HG02678 (cell line): ENCODE results near the gene FTL.
A peak's percentile ranks its signal among the peaks of the same experiment; 100 is the strongest.
"Not testable (repeated sequence)": the region's sequence is repeated elsewhere in the genome, so short reads cannot be mapped to it uniquely, and the experiment has no call there.

ENCODE experiments used
- ATAC-seq: cut with Tn5 transposase; IDR thresholded peaks from one replicate; pipeline ENCODE4 v1.9.1; 2021; ENCODE audit warnings: mild to moderate bottlenecking, moderate library complexity; ENCODE audit not compliant: unreplicated experiment

FTL gene

DNA sequence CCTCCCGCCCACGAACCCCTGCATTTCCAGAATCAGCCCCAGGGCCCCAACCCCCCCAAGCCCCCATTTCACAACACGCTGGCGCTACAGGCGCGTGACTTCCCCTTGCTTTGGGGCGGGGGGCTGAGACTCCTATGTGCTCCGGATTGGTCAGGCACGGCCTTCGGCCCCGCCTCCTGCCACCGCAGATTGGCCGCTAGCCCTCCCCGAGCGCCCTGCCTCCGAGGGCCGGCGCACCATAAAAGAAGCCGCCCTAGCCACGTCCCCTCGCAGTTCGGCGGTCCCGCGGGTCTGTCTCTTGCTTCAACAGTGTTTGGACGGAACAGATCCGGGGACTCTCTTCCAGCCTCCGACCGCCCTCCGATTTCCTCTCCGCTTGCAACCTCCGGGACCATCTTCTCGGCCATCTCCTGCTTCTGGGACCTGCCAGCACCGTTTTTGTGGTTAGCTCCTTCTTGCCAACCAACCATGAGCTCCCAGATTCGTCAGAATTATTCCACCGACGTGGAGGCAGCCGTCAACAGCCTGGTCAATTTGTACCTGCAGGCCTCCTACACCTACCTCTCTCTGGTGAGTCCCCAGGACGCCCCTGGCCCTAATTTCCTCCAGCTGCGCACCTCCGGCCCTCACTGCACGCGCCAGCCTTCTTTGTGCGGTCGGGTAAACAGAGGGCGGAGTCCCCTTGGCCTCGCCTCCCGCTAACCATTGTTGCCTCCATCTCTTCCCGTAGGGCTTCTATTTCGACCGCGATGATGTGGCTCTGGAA is at the start of gene FTL:
FTL (plus strand) TSS at position 270 of the 766 bp plus-strand sequence; CDS start at position 469, 199 bp downstream.
- ATAC-seq: peak; percentile 64

GRCh38 chr19:48915757-48916156 is 49.4 kb upstream of the FTL start:
- no peak for ATAC-seq

DNA sequence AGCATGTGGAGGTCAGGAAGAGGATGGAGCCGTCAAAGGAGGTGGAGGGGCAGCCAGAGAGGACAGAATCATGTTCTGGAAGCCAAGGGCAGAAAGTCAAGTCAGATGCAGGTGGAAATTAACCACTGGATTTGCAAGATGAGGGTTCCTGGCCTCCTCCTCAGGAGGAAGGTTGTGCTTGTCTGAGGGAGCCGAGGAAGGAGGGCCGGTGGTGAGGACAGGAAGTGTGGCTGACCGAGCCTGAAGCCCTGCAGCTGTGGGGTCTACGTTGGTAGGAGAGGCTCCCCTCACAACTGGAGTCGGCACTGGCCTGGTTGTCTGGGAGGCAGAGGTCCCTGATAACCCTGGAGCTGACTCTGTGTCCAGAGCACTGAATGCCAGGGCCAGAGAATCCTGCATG is 47.0 kb upstream of the FTL start:
- no peak for ATAC-seq

- ATAC-seq: no peak
Measured at GRCh38 chr19:48918801-48919247, 46.3 kb upstream of the FTL start.

GRCh38 chr19:48919271-48919670 is 45.8 kb upstream of the FTL start:
- ATAC-seq: not testable (repeated sequence)

DNA sequence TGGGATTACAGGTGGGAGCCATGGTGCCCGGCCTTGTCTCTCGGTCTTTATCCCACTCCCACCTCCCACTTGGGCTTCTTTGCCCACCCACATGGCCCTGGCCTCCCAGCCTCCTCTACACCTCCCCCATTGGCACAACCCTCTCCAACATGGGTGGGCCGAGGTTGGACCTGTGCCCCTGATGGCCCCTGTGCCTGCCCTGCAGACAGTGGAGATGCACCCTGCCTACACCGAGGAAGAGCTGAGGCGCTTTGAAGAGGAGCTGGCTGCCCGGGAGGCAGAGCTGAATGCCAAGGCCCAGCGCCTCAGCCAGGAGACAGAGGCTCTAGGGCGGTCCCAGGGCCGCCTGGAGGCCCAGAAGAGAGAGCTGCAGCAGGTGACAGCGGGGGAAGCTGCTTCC is 44.2 kb upstream of the FTL start:
- no peak for ATAC-seq

DNA sequence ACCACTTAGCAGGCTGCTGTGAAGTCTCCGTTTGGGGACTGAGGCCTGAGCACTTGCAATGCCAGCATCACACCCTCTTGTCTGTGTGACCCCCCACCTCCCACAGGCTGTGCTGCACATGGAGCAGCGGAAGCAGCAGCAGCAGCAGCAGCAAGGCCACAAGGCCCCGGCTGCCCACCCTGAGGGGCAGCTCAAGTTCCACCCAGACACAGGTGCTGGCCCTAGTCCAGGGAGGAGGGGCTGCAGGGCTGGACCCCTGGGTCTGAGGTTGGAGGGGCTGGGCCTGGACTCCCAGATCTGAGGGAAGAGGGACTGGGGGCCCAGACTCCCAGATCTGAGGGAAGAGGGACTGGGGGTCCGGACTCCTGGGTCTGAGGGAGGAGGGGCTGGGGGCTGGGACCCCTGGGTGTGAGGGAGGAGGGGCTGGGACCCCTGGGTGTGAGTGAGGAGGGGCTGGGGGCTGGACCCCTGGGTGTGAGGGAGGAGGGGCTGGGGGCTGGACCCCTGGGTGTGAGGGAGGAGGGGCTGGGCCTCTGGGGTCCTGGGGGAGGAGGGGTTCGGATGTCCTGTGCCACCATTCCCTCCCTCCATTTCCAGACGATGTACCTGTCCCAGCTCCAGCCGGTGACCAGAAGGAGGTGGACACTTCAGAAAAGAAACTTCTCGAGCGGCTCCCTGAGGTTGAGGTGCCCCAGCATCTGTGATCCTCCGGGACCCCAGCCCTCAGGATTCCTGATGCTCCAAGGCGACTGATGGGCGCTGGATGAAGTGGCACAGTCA is 43.2 kb upstream of the FTL start:
- no peak for ATAC-seq

DNA sequence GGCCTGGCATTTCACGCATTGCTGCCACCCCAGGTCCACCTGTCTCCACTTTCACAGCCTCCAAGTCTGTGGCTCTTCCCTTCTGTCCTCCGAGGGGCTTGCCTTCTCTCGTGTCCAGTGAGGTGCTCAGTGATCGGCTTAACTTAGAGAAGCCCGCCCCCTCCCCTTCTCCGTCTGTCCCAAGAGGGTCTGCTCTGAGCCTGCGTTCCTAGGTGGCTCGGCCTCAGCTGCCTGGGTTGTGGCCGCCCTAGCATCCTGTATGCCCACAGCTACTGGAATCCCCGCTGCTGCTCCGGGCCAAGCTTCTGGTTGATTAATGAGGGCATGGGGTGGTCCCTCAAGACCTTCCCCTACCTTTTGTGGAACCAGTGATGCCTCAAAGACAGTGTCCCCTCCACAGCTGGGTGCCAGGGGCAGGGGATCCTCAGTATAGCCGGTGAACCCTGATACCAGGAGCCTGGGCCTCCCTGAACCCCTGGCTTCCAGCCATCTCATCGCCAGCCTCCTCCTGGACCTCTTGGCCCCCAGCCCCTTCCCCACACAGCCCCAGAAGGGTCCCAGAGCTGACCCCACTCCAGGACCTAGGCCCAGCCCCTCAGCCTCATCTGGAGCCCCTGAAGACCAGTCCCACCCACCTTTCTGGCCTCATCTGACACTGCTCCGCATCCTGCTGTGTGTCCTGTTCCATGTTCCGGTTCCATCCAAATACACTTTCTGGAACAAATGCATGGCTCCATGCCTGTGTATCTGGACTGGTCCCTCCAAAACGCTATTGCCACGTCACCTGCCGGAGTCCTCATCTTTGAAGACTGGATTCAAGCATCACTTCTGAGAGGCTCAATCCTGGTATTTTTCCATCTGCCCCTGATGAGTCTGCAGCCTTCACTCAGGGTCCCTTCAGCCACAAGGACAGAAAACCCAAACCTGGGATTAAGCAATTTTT is 42.3 kb upstream of the FTL start:
- ATAC-seq: no peak

DNA sequence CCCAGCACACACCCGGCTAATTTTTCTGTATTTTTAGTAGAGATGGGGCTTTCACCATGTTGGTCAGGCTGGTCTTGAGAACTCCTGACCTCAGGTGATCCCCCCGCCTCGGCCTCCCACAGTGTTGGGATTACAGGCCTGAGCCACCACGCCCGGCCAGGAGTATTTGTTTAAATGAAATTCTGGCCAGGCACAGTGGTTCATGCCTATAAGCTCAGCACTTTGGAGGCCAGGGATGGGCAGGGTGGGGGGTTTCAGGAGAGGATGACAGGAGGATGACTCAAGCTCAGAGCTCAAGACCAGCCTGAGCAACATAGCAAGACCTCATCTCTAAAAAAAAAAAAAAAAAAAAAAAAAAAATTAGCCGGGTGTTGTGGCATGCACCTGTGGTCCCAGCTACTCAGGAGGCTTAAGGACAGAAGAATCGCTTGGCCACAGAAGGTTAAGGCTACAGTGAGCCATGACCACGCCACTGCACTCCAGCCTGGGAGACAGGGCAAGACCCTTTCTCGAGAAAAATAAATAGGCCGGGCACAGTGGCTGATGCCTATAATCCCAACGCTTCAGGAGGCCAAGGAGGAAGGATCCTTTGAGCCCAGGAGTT is 39.8 kb upstream of the FTL start:
- no peak for ATAC-seq

DNA sequence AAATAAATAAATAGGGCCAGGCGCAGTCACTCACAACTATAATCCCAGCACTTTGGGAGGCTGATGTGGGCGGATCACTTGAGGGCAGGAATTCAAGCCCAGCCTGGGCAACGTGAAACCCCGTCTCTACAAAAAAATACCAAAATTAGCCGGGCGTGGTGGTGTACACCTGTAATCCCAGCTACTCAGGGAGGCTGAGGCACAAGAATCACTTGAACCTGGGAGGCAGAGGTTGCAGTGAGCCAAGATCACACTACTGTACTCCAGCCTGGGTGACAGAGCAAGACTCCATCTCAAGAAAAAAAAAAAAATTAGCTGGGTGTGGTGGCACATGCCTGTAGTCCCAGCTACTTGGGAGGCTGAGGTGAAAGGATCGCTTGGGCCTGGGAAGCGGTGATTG is 39.2 kb upstream of the FTL start:
- not testable (repeated sequence) for ATAC-seq

DNA sequence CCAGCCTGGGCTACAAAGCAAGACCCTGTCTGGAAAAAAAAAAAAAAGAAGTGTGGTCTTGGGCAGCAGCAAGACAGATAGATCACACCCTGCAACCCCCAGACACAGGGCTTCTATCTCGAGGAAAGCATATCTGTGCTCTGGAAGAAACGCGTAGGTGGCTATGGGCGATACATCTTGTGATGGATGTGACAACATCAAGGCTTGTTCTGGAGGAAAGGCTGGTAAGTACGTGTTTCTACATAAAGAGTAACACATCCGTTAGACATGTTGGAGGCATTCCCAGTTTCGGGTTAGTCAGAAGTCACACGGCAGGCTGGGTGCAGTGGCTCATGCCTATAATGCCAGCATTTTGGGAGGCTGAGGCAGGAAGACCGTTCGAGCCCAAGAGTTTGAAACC is 38.2 kb upstream of the FTL start:
- no peak for ATAC-seq

- ATAC-seq: not testable (repeated sequence)
Measured at GRCh38 chr19:48927692-48928091, 37.4 kb upstream of the FTL start.

GRCh38 chr19:48928164-48929025 is 36.7 kb upstream of the FTL start:
- no peak for ATAC-seq

GRCh38 chr19:48933382-48933932 is 31.7 kb upstream of the FTL start, which contains the start of gene DHDH:
Gene DHDH, plus strand, starts transcription at chr19:48933699. Its CDS starts 23 bp downstream, at chr19:48933722.
- no peak for ATAC-seq

- no peak for ATAC-seq
Measured at GRCh38 chr19:48934837-48935236, 30.3 kb upstream of the FTL start.

- no peak for ATAC-seq
Measured at GRCh38 chr19:48935864-48936263, 29.2 kb upstream of the FTL start.

DNA sequence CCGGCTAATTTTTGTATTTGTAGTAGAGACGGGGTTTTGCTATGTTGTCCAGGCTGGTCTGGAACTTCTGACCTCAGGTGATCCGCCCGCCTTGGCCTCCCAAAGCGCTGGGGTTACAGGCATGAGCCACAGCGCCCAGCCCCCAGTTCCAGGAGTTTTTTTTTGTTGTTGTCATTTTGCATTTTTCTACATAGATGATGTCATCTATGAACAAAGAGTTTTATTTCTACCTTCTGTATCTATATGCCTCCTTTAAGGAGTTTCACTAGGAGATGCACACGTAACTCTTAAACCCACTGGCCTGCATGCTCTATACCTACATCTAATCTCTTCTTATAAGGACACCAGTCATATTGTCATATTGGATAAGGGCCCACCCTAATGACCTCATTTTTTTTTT is 26.9 kb upstream of the FTL start:
- ATAC-seq: no peak

- ATAC-seq: no peak
Measured at GRCh38 chr19:48940902-48941301, 24.2 kb upstream of the FTL start.

GRCh38 chr19:48943081-48943480 is 22.0 kb upstream of the FTL start:
- ATAC-seq: no peak
